Measurements from ENCODE around the gene FBXO27.
A peak's percentile ranks its signal among the peaks of the same experiment; 100 is the strongest.
"Not testable (repeated sequence)": the region's sequence is repeated elsewhere in the genome, so short reads cannot be mapped to it uniquely, and the experiment has no call there.

The FBXO27 gene, protein sequence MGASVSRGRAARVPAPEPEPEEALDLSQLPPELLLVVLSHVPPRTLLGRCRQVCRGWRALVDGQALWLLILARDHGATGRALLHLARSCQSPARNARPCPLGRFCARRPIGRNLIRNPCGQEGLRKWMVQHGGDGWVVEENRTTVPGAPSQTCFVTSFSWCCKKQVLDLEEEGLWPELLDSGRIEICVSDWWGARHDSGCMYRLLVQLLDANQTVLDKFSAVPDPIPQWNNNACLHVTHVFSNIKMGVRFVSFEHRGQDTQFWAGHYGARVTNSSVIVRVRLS

DNA sequence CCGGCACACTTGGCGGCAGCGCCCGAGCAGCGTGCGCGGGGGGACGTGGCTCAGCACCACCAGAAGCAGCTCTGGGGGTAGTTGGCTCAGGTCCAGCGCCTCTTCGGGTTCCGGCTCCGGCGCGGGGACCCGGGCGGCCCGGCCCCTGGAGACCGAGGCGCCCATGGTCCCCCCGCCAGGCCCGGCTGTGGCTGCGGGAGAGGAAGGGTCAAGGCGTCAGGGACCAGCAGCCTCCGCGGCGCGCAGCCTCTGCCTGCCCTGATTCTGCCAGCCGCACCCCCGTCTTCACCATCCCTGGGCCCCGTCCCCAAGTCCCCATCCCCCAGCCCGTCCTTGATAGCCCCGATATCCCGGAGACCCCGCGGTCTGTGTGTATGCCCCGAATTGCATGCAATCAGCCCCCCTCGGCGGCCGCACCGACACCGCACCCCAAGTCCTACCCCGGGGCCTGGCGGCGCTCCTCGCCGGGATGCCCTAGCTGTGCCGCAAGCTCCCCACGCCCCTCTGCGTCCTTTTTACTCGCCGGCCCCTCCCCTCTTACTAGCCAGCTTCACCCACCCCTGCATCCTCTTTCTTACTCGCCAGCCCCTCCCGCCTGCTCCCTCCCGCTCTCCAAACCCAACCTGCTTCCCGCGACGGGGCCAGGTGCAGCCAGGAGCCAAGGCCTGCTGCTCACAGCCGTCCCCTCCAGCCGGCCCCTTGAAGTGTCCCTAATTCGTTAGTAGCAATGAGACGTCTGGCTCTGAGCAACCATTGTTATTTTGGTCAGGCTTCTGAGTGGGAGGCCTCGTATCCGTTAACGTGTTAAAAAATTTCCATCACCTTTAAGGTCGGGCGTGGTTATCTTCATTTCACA, at the start of gene FBXO27:
TSS of gene FBXO27 (minus strand) at position 487 of the 856 bp plus-strand sequence. CDS start at position 165, 322 bp downstream.
- no peak for DNase-seq (ENCODE audit: low read depth in 2 of 2)

DNA sequence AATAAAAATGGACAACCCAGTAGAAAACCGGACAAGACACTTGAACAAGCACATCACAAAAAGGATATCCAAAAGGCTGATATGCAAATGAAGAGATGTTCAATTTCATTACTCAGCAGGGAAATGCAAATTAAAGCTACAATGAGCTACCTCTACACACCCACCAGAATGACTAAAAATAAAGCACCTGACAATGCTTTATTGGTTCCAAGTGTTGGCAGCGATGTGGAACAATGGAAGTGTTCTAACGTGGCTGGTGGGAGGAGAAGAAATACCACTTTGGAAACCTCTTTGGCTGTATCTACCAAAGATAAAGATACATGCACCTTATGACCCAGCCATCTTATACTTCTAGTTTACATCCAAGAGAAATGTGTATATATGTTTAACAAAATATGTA, 48.1 kb upstream of the FBXO27 start:
- no peak for DNase-seq (ENCODE audit: low read depth in 2 of 2)

DNA sequence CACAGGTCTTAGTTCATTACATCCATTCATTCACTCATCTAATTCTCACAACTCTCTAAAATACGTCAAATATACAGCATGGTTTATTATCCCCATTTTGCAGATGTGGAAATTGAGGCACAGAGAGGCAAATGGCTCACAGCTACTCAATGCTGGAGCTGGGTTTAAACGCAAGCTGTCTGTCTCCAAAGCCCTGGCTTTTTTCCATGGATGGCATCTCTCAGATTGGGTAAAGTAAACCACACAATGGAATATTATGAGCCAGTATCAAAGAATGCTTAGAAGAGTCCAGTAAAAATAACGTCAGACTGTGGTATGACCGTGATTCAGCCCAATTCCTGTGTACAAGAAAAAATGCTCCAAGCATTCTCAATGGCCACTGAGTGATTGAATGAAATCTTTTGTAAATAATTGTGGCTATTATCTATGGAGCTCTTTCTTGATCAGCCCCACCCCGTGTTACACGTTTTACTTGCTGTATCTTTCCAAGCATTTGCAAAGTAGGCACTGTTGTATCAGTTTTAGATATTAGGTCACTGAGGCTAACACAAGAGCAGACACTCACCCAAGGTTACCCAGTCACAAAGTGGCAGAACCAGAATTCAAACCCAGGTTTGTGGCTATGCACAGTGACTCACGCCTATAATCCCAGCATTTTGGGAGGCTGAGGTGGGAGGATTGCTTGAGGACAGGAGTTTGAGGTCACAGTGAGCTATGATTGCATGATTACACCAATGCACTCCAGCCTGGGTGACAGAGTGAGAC, 46.3 kb upstream of the FBXO27 start:
- no peak for DNase-seq (ENCODE audit: low read depth in 2 of 2)

DNA sequence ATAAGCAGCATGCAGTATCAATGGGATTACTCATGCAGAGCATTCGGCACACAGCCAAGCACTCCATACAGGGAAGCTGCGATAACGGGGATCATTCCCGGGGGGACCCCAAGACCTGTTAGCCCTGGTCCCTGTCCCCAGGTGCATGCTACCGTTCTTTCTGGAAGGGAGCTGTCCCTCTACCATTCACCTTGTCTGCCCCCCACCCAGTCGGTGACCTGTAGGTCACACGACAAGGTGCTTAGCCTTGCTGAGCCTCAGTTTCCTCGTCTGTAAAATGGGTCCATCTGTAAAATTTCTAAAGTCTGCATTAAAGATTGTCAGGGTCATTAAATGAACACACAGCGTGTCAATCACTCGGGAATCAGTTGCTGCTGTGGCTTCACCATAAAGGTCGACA, 45.0 kb upstream of the FBXO27 start:
- no peak for DNase-seq (ENCODE audit: low read depth in 2 of 2)

DNA sequence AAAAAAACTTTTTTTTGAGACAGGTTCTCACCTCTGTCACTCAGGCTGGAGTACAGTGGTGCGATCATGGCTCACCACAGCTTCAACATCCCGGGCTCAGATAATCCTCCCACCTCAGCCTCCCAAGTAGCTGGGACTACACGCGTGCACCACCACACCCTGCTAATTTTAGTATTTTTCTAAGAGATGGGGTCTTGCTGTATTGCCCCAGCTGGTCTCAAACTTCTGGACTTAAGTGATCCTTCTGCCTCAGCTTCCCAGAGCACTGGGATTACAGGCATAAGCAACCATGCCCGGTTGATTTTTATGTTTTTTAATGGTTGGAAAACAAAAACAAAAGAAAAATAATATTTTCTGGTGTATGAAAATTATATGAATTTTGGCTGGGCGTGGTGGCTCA, 42.6 kb upstream of the FBXO27 start:
- no peak for DNase-seq (ENCODE audit: low read depth in 2 of 2)

DNA sequence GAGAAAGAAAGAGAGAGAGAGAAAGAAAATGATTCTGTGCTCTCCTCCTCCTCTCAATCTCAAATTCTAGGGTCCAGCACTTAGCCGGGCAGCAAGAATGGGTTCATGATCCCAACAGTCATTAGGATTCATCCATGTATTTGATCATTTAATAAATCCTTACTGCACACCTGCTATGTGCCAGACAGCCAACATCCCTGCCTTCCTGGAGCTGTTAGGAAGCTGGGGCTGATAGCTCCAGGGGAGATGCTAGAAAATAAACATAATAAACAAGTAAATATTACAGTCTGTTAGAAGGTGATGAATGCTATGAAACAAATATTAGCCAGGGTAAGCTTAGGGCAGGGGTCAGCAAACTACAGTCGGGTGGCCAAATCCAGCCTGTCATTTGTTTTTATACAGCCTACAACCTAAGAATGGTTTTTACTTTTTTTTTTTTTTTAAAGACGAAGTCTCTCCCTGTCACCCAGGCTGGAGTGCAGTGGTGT, 41.9 kb upstream of the FBXO27 start:
- no peak for DNase-seq (ENCODE audit: low read depth in 2 of 2)

DNA sequence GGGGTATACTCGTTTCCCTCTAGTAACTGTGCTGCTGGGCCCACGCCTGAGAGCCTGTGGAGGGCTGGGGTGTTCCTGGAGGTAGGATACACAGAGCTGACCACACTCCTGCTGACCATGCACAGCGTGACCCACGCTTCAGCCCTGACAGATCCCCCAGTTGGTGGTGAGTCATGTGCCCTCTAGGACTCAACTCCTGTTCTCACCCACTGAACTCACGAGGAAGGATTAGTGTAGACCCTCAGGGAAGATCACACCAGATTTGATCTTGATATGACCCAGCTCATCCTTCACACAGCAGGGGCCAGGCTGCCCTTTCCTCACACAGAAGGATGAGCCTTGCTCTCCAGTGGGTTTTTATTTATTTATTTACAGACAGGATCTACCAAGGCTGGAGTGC, 38.5 kb upstream of the FBXO27 start:
- no peak for DNase-seq (ENCODE audit: low read depth in 2 of 2)

DNA sequence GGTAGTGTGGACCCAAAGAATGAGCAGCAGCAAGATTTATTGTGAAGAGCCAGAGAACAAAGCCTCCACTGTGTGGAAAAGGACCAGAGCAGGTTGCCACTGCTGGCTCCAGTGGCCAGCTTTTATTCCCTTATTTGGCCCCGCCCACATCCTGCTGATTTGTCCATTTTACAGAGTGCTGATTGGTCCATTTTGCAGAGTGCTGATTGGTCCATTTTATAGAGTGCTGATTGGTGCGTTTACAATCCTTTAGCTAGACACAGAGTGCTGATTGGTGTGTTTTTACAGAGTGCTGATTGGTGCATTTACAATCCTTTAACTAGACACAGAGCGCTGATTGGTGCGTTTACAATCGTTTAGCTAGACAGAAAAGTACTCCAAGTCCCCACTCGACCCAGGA, 35.9 kb upstream of the FBXO27 start:
- DNase-seq (ENCODE audit: low read depth in 2 of 2), result not testable (repeated sequence)

DNA sequence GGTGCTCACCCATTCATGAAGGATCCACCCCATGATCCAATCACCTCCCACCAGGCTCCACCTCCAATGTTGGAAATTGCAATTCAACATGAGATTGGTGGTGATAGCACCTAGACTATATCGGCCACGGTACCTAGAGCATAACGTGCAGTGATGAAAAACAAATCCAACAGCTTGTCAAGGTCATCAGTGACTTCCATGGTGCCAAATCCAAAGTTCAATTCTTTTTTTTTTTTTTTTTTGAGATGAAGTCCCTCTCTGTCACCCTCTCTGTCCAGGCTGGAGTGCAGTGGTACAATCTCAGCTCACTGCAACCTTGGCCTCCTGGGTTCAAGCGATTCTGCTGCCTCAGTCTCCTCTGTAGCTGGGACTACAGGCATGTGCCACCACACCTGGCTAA, 34.8 kb upstream of the FBXO27 start:
- no peak for DNase-seq (ENCODE audit: low read depth in 2 of 2)

DNA sequence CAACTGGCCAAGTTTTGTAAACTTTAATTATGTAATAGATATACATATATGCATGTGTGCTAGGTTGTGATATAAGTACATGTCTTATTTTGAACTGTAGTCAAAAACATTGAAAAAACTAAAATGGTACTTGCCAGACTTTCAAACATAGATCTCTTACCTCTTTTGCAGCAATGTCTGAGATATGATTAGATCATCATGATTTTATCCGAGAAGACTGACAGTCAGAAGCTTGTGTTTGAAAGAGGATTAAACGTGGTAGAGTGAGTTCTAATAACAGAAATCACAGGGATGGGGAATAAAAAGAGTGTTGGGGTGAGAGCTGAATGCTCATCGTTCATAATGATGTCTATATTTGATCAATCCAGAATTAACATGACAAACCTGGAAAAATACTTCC, 33.6 kb upstream of the FBXO27 start:
- no peak for DNase-seq (ENCODE audit: low read depth in 2 of 2)

DNA sequence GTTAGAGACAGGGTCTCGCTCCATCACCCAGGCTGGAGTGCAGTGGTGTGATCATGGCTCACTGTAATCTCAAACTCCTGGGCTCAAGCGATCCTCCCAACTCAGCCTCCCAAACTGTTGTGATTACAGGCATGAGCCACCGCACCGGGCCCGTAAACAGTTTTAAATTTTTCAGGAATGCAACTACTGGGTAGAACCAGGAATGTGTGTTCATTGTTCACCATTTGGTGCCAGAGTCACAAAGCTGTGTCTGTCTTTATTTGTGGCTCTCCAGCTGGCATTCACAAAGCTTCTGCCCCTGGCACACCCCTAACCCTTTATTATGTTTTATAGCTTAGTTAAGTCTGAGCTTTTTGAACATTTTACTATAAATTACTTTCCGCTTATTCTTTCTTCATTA, 32.1 kb upstream of the FBXO27 start:
- DNase-seq (ENCODE audit: low read depth in 2 of 2), result no peak

DNA sequence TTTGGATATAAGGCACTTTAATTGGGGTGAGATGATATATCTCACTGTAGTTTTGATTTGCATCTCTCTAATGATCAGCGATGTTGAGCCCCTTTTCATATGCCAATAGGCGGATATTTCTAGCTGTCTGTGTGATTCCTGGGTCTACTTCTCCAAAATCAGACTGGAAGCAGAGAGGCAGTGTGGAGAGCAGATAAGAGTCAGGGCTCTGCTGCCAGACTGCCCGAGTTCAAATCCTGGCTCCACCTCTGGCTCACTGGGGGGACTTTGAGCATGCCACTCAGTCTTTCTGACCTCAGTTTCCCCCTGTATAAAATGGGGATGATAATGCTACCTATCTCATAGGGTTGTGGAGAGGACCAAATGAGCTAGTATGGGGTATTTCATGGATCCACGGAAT, 27.8 kb upstream of the FBXO27 start:
- DNase-seq (ENCODE audit: low read depth in 2 of 2), result no peak

DNA sequence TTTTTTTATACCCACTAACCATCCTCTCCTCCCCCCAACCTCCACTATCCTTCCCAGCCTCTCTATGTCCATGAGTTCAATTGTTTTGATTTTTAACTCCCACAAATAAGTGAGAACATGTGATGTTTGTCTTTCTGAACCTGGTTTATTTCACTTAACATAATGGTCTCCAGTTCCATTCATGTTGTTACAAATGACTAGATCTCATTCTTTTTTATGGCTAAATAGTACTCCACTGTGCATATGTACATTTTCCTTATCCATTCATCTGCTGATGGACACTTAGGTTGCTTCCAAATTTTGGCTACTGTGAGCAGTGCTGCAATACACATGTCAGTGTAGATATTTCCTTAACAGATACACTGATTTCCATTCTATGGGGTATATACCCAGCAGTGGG, 27.0 kb upstream of the FBXO27 start:
- no peak for DNase-seq (ENCODE audit: low read depth in 2 of 2)

DNA sequence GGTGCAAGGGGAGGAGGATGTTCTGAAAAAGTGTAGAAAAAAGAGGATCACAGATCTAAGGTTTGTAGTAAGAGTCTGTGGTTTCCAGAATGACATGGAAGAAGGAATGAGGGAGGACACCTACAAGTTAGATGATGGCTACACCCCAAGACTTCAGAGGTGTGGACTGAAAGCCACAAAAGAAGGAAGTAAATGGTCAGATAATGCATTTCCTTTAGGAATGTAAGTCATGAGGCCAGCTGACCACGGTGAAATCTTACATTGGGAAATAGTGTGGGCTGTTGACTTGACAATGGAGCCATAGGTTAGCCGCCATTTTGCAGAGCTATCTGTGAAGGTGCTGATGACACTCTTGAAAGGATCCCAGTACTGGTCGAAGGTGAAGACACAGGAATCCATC, 25.3 kb upstream of the FBXO27 start:
- DNase-seq (ENCODE audit: low read depth in 2 of 2), result no peak

DNA sequence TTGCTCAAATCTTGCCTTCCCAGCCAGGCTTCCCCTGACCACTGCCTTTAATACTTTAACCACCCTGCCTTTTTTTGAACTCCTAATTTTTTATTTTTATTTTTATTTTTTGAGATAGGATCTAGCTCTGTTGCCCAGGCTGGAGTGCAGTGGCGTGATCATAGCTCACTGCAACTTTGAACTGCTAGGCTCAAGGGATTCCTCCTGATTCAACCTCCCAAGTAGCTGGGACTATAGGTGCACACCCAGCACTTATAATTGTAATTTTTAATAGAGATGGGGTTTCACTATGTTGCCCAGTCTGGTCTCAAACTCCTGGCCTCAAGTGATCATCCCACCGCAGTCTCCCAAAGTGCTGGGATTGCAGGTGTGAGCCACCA, 21.7 kb upstream of the FBXO27 start:
- no peak for DNase-seq (ENCODE audit: low read depth in 2 of 2)

DNA sequence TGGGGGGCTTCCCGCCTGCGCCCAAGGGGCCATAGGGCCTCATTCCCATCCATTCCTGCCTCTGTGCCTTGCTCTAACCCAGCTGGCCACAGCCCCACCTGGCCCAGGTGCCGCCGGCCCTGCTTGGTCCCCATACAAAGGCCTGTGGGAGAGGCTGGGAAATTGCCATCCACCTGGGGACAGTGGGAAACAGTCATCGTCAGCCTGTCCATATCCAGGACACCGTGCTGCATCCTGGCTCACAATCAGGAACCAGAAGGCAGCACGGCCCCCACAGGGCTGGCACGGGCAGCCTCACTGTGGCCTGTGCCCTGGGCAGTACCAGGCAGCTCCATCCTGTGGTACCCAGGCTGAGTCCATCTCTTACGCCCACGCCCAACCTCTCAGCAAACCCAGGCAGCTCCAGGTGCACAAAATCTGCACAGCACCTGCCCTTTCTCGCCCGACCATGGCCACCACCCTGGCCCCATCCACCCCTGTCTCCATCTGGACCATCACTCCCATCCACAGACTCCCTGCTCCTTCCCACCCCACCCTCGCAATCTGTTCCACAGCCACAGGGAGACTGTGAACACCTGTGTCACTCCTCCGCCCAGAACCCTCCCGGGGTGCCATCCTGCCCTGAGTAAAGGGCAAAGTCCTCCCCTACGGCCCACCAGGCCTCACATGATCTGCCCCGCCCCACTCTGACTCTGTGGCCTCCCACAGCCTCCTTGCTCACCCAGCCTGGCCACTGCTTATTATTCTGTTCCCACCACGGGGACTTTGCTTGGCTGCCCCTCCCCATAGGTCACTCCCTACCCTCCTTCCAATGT, 21.1 kb upstream of the FBXO27 start:
- no peak for DNase-seq (ENCODE audit: low read depth in 2 of 2)

DNA sequence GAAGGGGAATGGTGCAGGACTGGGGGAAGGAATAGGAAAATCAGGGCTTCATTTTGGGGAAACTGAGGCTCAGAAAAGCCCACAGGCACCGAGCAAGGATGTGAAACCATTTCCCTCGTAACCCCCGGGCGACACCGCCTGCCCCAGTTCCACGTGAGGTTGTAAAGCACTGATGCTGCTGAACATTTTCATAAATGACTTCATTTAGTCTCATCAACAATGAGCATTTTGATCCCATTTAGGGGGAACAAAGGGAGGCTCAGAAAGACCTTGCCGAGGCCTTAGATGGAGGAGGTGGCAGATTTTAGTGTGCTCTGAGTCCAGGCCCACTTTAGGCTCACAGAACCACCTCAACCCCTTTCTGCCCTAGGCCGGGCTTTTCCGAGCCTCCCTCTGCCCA, 20.5 kb upstream of the FBXO27 start:
- no peak for DNase-seq (ENCODE audit: low read depth in 2 of 2)

DNA sequence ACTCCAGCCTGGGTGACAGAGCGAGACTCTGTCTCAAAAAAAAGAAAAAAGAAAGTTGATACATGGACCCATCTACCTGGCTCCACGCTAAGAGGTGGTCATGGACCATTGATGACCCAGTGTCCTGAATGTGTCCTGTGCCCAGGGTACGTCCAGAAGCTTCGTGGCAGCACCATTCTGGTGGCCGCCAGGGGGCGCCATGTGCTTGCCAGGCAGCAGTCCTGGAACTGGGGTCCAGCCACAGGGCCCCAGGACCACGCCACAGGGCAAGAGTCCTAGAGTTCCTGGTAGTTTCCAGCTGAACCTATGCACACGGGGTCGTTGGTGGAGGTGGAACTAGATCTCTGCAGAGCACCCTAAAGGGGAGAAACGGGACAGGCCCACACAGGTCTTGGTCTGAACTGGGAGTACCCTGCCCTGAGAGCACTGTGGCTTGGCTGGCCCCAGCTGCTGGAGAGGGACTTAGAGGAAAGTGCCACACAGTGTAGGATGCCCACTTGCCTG, 19.9 kb upstream of the FBXO27 start:
- DNase-seq (ENCODE audit: low read depth in 2 of 2), result peak; percentile 24 to 48

DNA sequence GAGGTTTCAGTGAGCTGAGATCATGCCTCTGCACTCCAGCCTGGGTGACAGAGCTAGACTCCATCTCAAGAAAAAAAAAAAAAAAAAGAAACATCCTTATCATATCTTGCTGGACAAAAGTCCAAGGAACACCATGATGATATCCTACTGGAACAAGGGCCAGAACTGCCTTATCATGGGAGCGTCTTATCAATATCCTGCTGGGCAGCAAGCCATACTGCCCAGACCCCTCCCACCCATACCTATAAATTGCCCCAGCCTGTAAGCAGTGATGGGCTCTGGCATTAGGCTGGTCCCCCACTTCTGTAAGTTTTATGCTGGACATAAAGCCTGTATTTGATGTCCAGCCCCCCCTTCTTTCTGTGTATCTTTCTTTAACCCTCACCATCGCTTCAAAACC, 14.7 kb upstream of the FBXO27 start:
- no peak for DNase-seq (ENCODE audit: low read depth in 2 of 2)

DNA sequence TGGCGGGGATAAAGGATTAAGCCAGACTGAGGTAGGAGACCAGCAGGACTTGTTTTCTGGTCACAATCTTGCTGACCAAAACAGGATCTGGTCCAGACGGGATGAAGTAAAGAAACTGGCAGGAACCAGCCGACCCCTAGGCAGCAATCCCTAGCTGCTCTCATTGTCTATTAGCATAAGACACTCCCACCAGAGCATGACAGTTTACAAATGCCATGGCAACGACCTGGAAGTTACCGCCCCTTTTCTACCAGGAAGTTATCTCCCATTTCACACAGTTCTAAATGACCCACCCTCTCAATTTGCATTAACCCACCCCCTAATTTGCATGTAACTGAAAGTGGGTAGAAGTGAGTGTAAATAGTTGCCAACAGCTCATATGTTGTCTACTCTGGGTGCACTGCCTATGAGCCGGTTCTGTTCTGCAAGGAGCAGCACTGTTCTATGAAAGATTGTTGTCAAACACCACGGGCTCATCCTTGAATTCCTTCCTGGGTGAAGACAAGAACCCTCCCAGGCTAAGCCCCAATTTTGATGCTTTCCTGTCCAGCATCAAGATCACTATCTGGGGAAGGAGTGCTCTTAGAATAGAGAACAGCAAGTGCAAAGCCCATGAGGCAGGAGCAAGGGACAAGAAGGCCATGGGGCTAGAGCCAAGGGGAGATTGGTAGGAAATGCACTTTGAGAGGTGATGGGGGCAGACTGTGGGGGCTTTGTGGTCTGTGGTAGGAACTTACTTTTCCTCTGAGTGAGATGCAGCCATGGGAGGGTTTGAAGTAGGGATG, 13.9 kb upstream of the FBXO27 start:
- no peak for DNase-seq (ENCODE audit: low read depth in 2 of 2)

DNA sequence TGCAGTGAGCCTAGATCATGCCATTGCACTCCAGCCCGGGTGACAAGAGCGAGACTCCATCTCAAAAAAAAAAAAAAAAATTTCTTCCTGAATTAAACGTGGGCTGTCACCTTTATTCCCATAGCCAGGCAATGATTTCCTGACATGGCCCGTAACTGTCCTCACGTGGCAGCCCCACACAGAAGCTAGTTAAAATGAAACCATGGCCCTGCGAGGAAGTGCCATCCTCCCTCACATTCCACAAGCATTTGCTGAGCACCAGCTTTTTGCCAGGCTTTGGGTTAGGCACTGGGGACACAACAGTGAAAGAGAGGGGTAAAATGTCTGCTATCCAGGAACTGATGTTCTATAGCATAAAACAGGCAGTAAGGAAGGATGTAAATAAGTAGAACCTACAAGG, 13.2 kb upstream of the FBXO27 start:
- DNase-seq (ENCODE audit: low read depth in 2 of 2), result no peak

Data from stimulated activated CD8-positive, alpha-beta memory T cell treated with anti-CD3 and anti-CD28 coated beads, Interleukin-7, amount 100 ng/mL, for 4 hours (primary cell).